Neural crest cell (in vitro differentiated cells): ENCODE measurements around the gene SIGLEC6. TPM values are rescaled to one million over a fixed set of nuclear protein-coding genes. Genes with fewer than 3 reads are reported as not detected.

Experiments used
- DNase-seq: peaks from one replicate; pipeline ENCODE4 v3.0.0; 2021; ENCODE audit warnings: low read depth, mixed read lengths, low spot score
- H3K27ac Mint-ChIP-seq: one replicate; pipeline ENCODE4 v1.8.0; 2021; ENCODE audit warnings: mild to moderate bottlenecking, mixed read lengths; ENCODE audit not compliant: unreplicated experiment
- H3K27me3 Mint-ChIP-seq: 2 replicates; pipeline ENCODE4 v1.8.0; 2021; ENCODE audit warnings: low read depth, mild to moderate bottlenecking, mixed read lengths
- H3K36me3 Mint-ChIP-seq: 2 replicates; pipeline ENCODE4 v1.8.0; 2021; ENCODE audit warnings: low read depth, mild to moderate bottlenecking, mixed read lengths
- H3K4me1 Mint-ChIP-seq: 2 replicates; pipeline ENCODE4 v1.8.0; 2021; ENCODE audit warnings: mixed read lengths
- H3K4me3 Mint-ChIP-seq: one replicate; pipeline ENCODE4 v1.8.0; 2021; ENCODE audit warnings: mild to moderate bottlenecking, mixed read lengths
- H3K9me3 Mint-ChIP-seq: 2 replicates; pipeline ENCODE4 v1.8.0; 2021; ENCODE audit warnings: mixed read lengths
- total RNA-seq: library from RNA; stranded (reverse); gene quantifications from 2 replicates; pipeline ENCODE4 v1.2.1, GENCODE V29; 2021
- TF ChIP-seq, protein P1 (sequence below): fragments of 200-600 bp; sonication (generic); conservative IDR thresholded peaks from 2 replicates; pipeline ENCODE4 v1.5.0; 2021; ENCODE audit warnings: antibody characterized with exemption, mild to moderate bottlenecking

Gene SIGLEC6
- total RNA-seq, 1 donor from 2014 or later, result not detected

DNA sequence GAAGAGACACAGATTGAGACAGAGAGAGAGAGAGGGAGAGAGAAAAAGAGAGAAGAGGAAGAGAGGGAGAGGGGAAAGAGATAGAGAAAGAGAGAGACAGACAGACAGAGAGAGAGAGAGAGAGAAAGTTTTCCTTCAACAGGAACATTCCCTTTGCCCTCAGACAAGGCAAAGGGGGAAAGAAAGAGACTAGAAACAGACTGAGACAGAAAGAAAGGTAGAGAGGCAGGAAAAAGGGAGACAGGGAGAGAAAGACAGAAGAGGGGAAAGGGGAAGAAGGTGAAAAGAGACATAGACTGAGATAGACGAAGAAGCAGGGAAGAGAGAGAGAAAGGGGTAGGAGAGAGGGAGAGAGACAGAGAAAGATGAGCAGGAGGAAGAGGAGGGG lies 21.1 kb upstream of the SIGLEC6 start:
- TF ChIP-seq, protein P1, sequence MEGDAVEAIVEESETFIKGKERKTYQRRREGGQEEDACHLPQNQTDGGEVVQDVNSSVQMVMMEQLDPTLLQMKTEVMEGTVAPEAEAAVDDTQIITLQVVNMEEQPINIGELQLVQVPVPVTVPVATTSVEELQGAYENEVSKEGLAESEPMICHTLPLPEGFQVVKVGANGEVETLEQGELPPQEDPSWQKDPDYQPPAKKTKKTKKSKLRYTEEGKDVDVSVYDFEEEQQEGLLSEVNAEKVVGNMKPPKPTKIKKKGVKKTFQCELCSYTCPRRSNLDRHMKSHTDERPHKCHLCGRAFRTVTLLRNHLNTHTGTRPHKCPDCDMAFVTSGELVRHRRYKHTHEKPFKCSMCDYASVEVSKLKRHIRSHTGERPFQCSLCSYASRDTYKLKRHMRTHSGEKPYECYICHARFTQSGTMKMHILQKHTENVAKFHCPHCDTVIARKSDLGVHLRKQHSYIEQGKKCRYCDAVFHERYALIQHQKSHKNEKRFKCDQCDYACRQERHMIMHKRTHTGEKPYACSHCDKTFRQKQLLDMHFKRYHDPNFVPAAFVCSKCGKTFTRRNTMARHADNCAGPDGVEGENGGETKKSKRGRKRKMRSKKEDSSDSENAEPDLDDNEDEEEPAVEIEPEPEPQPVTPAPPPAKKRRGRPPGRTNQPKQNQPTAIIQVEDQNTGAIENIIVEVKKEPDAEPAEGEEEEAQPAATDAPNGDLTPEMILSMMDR, result no peak
- H3K4me1 Mint-ChIP-seq, result no peaks in the 10 kb centered on the region
- DNase-seq, result no peak
- H3K4me3 Mint-ChIP-seq, result no peak overlapping the region
- peaks cover 75% of the 10 kb centered on the region for H3K27me3 Mint-ChIP-seq
- H3K27ac Mint-ChIP-seq, result no peak overlapping the region
- H3K9me3 Mint-ChIP-seq, result no peaks in the 10 kb centered on the region
- no peaks in the 10 kb centered on the region for H3K36me3 Mint-ChIP-seq

DNA sequence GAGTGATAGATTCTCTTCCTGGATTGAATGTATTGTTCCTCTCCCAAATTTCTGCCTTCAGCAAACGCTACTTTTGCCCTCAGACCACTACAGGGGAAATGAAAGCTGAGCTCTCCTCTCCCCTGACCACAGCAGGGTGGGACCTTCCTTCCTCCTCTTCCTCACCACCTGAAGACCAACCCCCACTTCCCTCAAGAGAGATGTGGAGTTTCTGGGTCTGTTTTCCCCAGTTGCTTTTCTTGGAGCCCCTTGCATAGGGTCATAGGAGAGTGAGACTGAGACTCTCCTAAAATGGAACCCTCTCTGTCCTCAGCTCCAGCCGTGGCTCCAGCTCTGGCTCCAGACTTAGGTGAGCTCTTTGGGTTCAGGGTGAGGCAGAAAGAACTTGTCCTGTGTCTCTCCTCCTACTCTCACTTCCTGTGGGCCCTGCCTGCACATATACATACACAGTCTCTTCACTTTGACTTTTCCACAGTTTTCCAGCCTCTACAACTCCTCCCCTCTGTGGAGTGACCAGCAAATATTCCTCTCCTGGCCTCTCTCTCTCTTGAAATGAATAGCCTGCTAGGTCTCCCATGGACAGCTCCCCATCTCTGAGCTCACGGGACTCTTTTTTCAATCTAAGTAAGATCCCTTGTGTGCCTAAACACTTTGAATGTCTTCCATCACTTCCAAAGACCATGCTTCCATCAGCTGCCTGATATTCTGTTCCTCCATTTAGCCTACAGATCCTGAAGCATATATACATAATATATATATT lies 20.4 kb upstream of the SIGLEC6 start:
- H3K27me3 Mint-ChIP-seq, result peaks cover 75% of the 10 kb centered on the region
- no peak overlapping the region for H3K27ac Mint-ChIP-seq
- no peaks in the 10 kb centered on the region for H3K9me3 Mint-ChIP-seq
- no peak overlapping the region for H3K4me3 Mint-ChIP-seq
- no peaks in the 10 kb centered on the region for H3K4me1 Mint-ChIP-seq
- TF ChIP-seq, protein P1, result no peak
- H3K36me3 Mint-ChIP-seq, result no peaks in the 10 kb centered on the region
- no peak for DNase-seq

DNA sequence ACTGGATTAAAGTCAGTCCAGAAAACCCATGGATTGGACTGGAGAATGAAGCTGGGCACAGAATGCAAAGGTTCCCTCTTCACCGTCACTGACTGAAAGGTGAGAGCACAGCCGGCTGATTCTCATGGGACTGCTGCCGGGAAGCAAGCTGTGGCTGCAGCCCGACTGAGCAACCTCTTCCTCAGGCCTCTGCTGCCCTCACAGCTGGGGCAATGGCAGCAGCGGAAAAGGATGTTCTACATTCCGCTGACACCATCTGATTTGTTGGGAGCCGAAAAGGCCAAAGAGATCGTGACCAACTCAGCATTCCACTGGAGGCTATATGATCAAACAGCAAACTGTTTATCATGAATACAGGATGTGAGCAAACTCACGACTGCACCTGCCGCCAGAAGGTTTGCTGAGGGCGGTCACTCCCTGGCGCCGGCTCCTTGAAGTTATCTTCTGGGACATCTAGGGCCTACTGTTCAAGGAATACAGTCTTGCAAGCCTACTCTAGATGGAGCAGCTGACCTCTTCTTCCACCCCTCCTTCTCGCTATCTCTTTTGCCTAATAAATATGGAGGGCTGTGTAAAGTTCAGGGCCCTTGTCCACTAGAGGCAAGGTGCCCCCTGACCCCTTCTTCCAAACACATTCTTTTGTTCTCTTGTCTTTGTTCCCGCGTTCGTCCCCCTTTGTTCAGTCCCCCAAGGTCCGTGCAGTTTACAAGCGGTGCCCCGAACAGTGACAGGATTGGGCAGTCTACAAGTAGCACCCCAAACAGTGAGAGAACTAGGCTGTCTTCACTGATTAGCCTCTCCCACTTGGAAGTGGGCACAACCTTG lies 19.6 kb upstream of the SIGLEC6 start:
- TF ChIP-seq, protein P1, result no peak
- Mint-ChIP-seq H3K4me3 (no peak overlapping the region), H3K4me1 (no peaks in the 10 kb centered on the region), H3K27ac (no peak overlapping the region), H3K9me3 (no peaks in the 10 kb centered on the region), H3K27me3 (peaks cover 73% of the 10 kb centered on the region), H3K36me3 (no peaks in the 10 kb centered on the region)
- DNase-seq, result no peak

DNA sequence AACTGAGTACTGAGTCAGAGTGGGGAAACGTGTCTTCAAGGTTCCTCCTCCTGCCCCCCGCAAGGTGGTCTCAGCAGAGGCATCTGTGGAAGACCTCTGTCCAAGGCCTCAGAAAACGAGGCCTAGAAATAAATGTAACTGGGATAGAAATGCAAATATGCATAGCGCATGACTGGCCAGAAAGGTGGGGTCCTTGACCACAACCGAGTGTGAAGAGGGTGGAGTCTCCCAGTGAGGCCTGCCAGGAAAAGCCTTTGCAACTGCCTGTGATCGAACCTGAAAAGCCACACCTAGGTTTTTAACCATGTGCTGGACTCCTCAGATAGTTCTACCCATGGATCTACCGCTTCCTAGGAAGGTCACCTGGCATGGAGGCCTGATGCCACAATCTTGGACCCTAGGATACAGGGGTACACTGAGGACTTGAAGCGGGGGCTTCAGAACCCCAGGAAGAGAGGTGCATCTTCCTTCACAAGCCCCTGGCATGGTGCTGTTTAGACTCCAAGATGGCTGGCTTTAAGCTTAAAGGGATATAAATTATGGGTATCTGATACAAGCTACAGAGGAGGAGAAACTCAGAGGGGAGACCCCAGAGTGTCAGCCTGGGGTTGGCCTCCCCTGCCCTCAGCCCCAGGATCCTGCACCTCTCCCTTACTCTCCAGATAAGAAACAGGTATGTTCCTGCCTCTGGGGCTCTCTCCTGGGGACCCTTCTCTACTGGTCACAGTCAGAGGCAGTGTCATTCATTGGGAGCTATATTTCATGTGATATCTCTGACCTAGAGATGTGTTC lies 18.3 kb upstream of the SIGLEC6 start:
- H3K36me3 Mint-ChIP-seq, result no peaks in the 10 kb centered on the region
- DNase-seq, result no peak
- TF ChIP-seq, protein P1, result no peak
- H3K27ac Mint-ChIP-seq, result no peak overlapping the region
- H3K27me3 Mint-ChIP-seq, result peaks cover 65% of the 10 kb centered on the region
- H3K9me3 Mint-ChIP-seq, result no peaks in the 10 kb centered on the region
- no peaks in the 10 kb centered on the region for H3K4me1 Mint-ChIP-seq
- H3K4me3 Mint-ChIP-seq, result no peak overlapping the region

DNA sequence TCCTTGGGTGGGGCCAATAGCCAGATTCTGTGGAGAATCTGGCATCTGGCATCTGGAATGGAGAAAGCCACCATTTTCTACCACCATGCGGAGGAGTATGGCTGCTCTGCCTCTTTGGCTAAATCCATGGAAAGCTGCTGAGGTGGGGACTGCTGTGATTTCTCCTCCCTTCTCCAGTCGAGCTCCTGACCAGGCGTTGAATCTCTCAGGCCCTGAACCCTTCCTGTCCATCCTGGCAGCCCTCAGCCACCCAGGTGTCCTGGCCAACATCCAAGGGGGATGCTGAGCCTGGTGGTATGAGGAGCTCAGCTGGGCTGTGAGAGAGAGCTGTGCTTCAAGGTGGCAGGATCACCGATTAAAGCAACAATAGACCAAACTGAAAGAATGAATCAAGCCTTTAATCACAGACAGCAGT lies 17.4 kb upstream of the SIGLEC6 start:
- Mint-ChIP-seq H3K4me1 (no peaks in the 10 kb centered on the region), H3K27me3 (peaks cover 64% of the 10 kb centered on the region), H3K4me3 (no peak overlapping the region), H3K9me3 (no peaks in the 10 kb centered on the region), H3K27ac (no peak overlapping the region), H3K36me3 (no peaks in the 10 kb centered on the region)
- DNase-seq, result no peak
- TF ChIP-seq, protein P1, result no peak
